GM19324 (cell line): ENCODE data around the gene ZMAT3.
"Not testable (repeated sequence)": the region's sequence is repeated elsewhere in the genome, so short reads cannot be mapped to it uniquely, and the experiment has no call there.

Experiments
- ATAC-seq: cut with Tn5 transposase; IDR thresholded peaks from one replicate; pipeline ENCODE4 v1.9.1; 2021; ENCODE audit warnings: mild to moderate bottlenecking, moderate library complexity; ENCODE audit not compliant: unreplicated experiment, low FRiP score

The ZMAT3 gene, protein sequence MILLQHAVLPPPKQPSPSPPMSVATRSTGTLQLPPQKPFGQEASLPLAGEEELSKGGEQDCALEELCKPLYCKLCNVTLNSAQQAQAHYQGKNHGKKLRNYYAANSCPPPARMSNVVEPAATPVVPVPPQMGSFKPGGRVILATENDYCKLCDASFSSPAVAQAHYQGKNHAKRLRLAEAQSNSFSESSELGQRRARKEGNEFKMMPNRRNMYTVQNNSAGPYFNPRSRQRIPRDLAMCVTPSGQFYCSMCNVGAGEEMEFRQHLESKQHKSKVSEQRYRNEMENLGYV

GRCh38 chr3:179071323-179072099 is at the start of gene ZMAT3:
Gene ZMAT3, minus strand, starts transcription at chr3:179071809. Its CDS starts 4,057 bp downstream, at chr3:179067752.
- ATAC-seq: peak; percentile 83

GRCh38 chr3:179116816-179117215 is 45.2 kb upstream of the ZMAT3 start:
- no peak for ATAC-seq

- ATAC-seq: not testable (repeated sequence)
Observed at GRCh38 chr3:179115444-179115843, 43.8 kb upstream of the ZMAT3 start.

- ATAC-seq: no peak
Observed at GRCh38 chr3:179113903-179114302, 42.3 kb upstream of the ZMAT3 start.

- ATAC-seq: no peak
Observed at GRCh38 chr3:179108086-179108485, 36.5 kb upstream of the ZMAT3 start.

- no peak for ATAC-seq
Observed at GRCh38 chr3:179107617-179108016, 36.0 kb upstream of the ZMAT3 start.

- no peak for ATAC-seq
Observed at GRCh38 chr3:179105881-179106280, 34.3 kb upstream of the ZMAT3 start.

DNA sequence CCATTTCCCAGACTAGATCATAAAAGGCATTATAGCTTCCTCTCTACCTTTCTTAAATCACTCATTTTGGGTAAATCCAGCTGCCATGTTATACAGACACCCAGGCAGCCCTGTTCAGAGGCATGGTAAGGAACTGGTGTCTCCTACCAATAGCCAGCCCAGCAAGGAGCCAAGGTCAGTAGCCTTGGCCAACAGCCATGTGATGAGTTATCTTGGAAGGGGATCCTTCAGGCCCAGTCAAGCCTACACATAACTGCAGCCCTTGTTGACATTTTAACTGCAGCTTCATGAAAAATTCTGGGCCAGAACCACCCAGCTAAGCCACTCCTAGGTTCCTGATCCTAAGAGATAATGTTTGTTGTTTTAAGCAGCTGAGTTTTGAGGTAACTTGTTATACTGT is 29.0 kb upstream of the ZMAT3 start:
- no peak for ATAC-seq

- no peak for ATAC-seq
Observed at GRCh38 chr3:179098388-179099077, 26.9 kb upstream of the ZMAT3 start.

DNA sequence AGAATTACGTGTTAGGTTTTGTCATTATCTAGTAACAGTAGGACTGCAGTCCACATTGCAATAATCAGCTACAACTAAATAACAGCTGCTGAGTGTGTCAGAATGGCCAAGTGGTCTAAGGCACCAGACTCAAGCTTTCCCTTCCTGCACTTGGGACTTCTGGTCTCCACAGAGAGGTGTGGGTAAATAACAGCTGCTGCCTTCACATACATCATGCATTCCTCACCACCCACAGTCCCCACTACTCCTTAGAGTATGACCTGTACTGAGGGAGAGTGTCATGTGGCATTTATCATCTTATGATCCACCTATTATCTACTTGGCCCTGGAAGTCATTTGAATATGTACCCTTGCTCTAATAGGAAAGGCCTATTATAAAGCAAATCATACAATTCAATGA is 22.2 kb upstream of the ZMAT3 start:
- no peak for ATAC-seq

- no peak for ATAC-seq
Observed at GRCh38 chr3:179091113-179091512, 19.5 kb upstream of the ZMAT3 start.

DNA sequence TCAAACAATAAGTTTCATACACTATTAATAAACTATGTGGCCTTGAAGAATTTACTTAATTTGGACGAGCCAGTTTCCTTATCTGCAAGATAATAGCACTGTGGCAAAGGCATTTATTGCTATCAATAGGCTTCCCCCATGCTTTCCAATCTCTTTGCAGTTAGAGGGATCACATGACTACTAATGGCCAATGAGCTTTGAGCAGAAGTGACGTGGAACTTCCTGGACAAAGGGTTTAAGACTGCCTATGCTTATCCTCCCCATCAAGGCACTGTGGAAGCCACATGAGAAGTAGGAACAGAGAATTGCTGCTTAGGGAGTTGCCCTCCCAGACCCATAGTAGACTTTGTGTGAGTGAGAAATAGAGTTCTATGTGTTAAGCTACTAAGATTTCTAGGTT is 16.7 kb upstream of the ZMAT3 start:
- no peak for ATAC-seq

DNA sequence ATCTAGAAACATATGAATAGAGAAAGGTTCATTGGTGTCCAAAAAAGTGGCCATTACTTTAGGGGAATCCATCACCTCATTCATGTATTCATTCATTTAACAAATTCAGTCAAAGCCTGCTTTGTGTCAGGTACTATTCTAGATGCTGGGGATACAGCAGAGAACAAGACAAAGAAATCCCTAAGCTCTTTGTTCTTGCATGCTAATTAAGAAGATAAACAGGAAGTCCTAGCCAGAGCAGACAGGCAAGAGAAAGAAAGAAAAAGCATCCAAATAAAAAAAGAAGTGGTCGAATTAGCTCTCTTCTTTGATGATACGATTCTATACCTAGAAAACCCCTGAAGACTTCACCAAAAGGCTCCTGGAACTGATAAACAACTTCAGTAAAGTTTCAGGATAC is 12.4 kb upstream of the ZMAT3 start:
- no peak for ATAC-seq

DNA sequence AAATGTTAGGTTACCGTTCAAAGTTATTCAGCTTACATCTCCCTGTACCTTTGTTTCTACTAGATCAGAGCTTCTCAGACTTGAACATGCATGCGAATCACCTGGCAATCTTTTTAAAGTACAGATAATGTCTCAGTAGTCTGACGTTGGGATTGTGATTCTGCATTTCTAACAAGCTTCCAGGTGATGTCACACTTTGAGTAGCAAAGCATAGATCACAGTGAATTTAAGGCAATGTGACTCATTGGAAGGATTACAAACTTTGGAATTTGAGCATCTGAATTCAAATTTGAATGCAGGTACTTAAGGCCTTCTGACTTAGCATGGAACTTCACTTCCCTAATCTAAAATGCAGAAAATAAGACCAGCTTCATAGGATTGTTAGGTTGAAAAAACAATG is 10.8 kb upstream of the ZMAT3 start:
- ATAC-seq: no peak

DNA sequence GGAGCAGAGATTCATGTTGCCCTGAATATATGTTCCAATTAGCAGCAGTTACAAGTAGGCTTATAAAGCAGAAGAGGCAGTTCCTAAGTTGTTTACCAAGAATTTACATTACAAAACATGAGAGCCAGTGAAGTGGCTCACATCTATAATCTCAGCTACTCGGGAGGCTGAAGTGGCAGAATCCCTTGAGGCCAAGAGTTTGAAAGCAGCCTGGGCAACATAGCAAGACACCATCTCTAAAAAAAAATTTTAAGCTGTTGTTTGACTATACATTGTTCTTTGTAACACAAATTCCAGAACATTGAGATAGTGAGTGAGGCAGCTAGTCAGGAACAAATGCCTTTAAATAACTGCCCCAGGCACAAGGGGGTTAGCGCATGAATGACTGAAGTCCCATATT is 10.3 kb upstream of the ZMAT3 start:
- no peak for ATAC-seq

DNA sequence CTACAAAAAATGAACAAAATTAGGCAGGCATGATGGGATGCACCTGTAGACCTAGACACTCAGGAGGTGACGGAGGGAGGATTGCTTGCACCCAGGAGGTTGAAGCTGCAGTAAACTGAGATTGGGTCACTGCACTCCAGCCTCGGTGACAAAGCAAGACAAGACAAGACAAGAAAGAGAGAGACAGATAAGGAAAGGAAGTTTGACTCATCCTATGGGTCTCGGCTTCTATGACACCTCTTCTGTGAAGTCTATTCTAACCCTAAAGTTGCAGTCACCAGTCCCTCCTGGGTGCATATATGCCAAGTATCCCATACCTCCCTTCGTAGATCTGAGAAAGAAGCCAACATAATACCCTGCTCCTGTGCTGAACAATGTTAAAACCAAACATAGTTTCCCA is 7.9 kb upstream of the ZMAT3 start:
- ATAC-seq: no peak

DNA sequence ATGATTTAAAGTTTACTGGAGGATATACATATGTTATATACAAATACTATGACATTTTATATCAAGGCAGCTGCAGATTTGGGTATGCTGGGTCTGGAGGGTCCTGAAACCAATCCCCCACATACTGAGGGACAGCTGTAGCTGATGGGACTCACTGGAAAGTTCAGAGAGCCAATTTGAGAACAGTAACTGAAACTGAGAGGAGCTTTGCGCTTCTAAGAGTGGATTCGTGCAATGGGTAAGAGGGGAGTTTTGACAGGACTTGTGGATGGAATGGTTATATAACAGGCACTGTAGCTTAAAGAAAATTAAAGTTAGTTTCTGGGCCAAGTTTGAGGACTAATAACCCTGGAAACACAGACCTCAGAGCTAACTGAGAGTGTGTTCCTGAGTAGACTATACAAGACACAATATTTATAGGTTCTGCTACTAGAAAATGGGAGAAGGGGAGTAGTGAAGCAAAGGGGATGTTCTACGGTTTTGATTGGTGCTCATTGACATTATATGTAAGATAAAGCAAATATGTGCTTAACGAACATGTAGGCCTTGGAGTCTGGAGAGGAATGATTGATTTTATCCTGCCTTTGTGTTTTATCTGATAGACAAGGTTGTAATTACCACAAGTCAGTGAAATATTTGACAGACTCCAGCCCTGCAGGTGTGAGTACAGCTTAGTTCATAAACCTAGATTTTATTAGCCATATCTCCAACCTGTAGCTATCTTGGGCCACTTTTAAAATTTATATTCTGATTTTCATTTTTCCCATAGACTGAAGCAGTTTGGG is 4.8 kb upstream of the ZMAT3 start:
- ATAC-seq: no peak

- ATAC-seq: no peak
Observed at GRCh38 chr3:179074656-179075055, 3.0 kb upstream of the ZMAT3 start.

- ATAC-seq: no peak
Observed at GRCh38 chr3:179073816-179074215, 2.2 kb upstream of the ZMAT3 start.

DNA sequence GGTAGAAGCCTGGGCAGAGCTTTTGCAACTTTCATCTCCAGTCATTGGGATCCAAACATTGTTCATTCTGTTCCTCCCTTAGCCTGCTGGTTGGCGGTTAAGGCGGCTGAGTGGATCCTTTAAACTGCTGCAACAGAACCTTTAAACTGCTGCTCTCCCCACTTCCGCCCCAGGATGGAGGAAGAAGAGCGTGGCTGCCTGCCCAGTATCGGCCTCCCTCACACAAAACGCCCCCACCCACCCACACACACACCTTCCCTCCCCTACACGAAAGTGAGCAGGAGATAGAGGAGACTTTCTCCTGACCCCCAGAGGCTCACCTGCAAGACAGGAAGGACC is 460 bp upstream of the ZMAT3 start:
- ATAC-seq: peak; percentile 28

- ATAC-seq: no peak
Observed at GRCh38 chr3:179071027-179071322, 634 bp downstream of the ZMAT3 start.
